KOPT-K1 (cell line): ENCODE data around the gene SART1.
"Not testable (repeated sequence)": the region's sequence is repeated elsewhere in the genome, so short reads cannot be mapped to it uniquely, and the experiment has no call there.

Experiments
- H3K27ac ChIP-seq: fragments of 200-600 bp; sonication (generic); 2 replicates; pipeline ENCODE4 v1.5.1; 2016; ENCODE audit warnings: antibody characterized with exemption, mild to moderate bottlenecking, low read depth, low read length; ENCODE audit not compliant: poor library complexity, severe bottlenecking
- H3K36me3 ChIP-seq: fragments of 200-600 bp; sonication (generic); 2 replicates; pipeline ENCODE4 v1.5.1; 2017; ENCODE audit warnings: antibody characterized with exemption, mild to moderate bottlenecking, low read length, moderate library complexity; ENCODE audit not compliant: insufficient read depth
- H3K9me3 ChIP-seq: fragments of 200-600 bp; sonication (generic); 2 replicates; pipeline ENCODE4 v1.5.1; 2017; ENCODE audit warnings: antibody characterized with exemption, low read length, mild to moderate bottlenecking; ENCODE audit not compliant: insufficient read depth, poor library complexity, severe bottlenecking

SART1 gene

DNA sequence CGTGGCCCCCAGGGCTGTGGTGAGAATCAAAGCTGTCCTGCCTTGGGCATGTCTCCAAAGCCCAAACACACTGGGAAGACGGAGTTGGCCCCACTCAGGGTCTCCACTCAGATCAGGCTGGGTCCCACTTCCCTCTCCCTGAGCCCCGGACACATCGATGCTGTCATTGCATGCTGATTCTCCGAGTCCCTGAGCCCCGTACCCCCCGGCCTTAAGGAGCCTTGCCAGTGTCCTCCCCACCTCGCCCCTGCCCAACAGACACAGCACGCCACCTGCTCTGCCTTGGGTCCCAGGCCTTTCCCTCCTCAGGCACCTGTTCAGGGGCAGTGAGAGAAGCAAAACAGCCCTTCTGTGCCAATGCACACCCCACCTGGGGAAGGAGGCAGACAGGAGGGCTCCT is 25.8 kb downstream of the SART1 start:
- H3K36me3 ChIP-seq: peaks cover 22% of the 10 kb centered on the region; the same call in 1 of the 2 replicates
- H3K27ac ChIP-seq: no peak overlapping the region
- no peaks in the 10 kb centered on the region for H3K9me3 ChIP-seq

- no peaks in the 10 kb centered on the region for H3K9me3 ChIP-seq
- no peak overlapping the region for H3K27ac ChIP-seq
- H3K36me3 ChIP-seq: peaks cover 24% of the 10 kb centered on the region; the same call in 1 of the 2 replicates
Observed at GRCh38 chr11:65988791-65989592, 27.5 kb downstream of the SART1 start.

DNA sequence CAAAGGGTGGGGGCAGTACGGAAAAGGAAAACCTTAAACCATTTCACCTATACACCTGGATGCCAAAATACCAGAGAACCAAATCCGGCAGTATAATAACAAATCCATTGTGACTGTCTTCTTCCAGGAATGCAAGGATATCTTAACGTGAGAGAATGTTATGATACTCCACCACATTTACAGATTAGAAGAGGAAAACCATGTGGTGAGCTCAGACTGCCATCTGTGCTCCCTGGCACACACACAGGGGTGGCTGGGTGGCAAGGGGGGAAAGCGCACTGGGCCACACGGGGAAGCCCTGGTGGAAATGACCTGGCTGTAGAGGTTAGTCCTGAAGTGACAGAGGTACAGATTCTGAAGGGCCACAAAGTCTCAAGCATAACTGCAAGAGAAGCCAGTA is 30.5 kb downstream of the SART1 start:
- no peaks in the 10 kb centered on the region for H3K9me3 ChIP-seq

GRCh38 chr11:65997286-65997685 is 35.8 kb downstream of the SART1 start:
- peaks cover 66% of the 10 kb centered on the region for H3K36me3 ChIP-seq
- H3K9me3 ChIP-seq: no peaks in the 10 kb centered on the region
- no peak overlapping the region for H3K27ac ChIP-seq

More for the DNA sequence above, 30.5 kb downstream of the SART1 start:
- Histone ChIP-seq H3K36me3 (peaks cover 52% of the 10 kb centered on the region), H3K27ac (no peak overlapping the region)

- peaks cover 71% of the 10 kb centered on the region for H3K36me3 ChIP-seq
- H3K27ac ChIP-seq: peak within 1 kb of the TSS; percentile 87
- no peaks in the 10 kb centered on the region for H3K9me3 ChIP-seq
Observed at GRCh38 chr11:66001942-66002647, 40.6 kb downstream of the SART1 start, which contains the start of the genes BANF1 and EIF1AD. TSS of gene BANF1 (plus strand) at chr11:66002503. CDS start at chr11:66003251, 748 bp downstream. TSS of gene EIF1AD (minus strand) at chr11:66002157. CDS start at chr11:66000389, 1,768 bp downstream.

GRCh38 chr11:66002648-66003225 is 41.2 kb downstream of the SART1 start:
- peak overlapping the region; percentile 87 for H3K27ac ChIP-seq
- H3K36me3 ChIP-seq: peaks cover 65% of the 10 kb centered on the region
- no peaks in the 10 kb centered on the region for H3K9me3 ChIP-seq

- H3K36me3 ChIP-seq: peaks cover 59% of the 10 kb centered on the region
- no peaks in the 10 kb centered on the region for H3K9me3 ChIP-seq
- H3K27ac ChIP-seq: peak overlapping the region; percentile 87
Observed at GRCh38 chr11:66003291-66003690, 41.8 kb downstream of the SART1 start.

GRCh38 chr11:66004186-66004585 is 42.7 kb downstream of the SART1 start:
- Histone ChIP-seq H3K9me3 (no peaks in the 10 kb centered on the region), H3K27ac (no peak overlapping the region), H3K36me3 (peaks cover 50% of the 10 kb centered on the region)

DNA sequence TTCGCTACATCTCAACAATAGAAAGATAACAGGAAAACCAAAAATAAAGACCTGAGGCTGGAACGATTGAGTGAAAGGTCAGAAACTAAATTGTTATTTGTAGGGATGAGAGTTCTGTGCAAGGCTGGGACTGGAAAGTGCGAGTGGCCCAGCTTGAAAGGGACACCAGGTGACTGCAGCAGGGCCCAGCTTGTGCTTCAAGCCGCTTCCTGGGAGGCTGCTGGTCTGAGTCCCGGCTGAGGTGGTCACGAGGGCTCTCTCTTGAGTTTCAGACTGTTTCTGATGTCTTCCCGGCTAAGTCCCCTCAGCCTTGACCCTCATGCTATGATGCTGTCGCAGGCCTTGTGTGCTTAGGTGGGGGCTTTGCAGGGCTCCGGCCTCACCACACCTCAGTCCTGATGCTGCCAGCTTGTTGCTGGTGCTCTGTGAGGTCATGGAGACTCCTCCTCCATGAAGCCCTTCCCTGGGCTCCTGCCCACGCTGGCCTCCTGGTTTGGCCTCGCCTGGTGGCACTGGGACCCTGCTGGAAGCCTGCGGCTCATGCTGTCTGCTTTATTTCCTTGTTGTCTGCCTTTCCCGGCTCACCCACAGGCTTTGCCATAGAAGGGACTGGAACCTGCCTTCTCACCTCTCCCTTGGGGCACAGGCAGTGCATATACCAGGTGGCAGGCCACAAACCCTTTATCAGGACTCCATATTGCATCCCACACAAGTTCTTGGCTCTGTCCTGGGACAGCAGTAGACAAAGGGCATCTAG is 44.8 kb downstream of the SART1 start:
- Histone ChIP-seq H3K9me3 (no peaks in the 10 kb centered on the region), H3K36me3 (peaks cover 36% of the 10 kb centered on the region), H3K27ac (peak overlapping the region; percentile 58)

DNA sequence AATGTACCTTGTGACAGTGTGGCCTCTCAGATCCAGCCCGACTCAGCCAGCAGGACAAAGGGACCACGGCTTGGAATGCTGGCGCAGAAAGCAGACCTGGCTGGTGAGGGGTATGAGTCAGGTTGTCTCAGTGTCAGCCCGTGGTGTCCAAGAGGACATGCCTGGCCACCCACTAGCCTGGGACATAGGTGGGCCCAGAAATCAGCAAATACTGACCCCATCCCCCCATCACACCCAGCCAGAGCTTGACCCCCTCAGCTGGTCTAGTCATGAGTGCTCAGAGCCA is 45.3 kb downstream of the SART1 start:
- Histone ChIP-seq H3K9me3 (no peaks in the 10 kb centered on the region), H3K27ac (peak overlapping the region; percentile 58), H3K36me3 (peaks cover 36% of the 10 kb centered on the region)

- peak overlapping the region; percentile 58 for H3K27ac ChIP-seq
- no peaks in the 10 kb centered on the region for H3K9me3 ChIP-seq
- H3K36me3 ChIP-seq: peaks cover 36% of the 10 kb centered on the region
Observed at GRCh38 chr11:66007201-66007634, 45.7 kb downstream of the SART1 start.

DNA sequence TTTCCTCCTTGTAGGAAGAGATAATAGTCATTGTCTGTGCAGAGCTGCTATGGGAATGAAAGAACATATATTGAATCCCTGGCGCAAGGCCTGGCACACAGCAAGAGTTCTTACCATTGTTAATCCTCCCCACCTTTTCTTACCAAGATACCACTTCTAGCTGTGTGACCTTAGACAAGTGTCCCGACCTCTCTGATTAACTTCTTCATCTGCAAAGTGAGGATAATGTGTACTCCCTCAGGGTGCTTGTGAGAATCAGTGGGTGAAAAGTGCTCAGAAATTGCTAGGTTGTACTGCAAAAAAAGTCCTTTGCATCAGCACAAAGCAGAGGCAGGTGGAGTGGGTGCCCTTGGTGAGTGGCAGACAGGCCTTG is 46.5 kb downstream of the SART1 start:
- Histone ChIP-seq H3K36me3 (peaks cover 36% of the 10 kb centered on the region), H3K27ac (no peak overlapping the region), H3K9me3 (no peaks in the 10 kb centered on the region)

- H3K36me3 ChIP-seq: peaks cover 33% of the 10 kb centered on the region
- no peak overlapping the region for H3K27ac ChIP-seq
- H3K9me3 ChIP-seq: no peaks in the 10 kb centered on the region
Observed at GRCh38 chr11:66008468-66009101, 47.1 kb downstream of the SART1 start.

GRCh38 chr11:66010036-66010435 is 48.5 kb downstream of the SART1 start:
- not testable (repeated sequence) for H3K9me3 ChIP-seq, H3K27ac ChIP-seq
- H3K36me3 ChIP-seq: peaks cover 18% of the 10 kb centered on the region
